Fibroblast of skin of left biceps (primary cell): ENCODE data around the gene CDH16.
A peak's percentile ranks its signal among the peaks of the same experiment; 100 is the strongest.

Experiments used
- DNase-seq, 2 experiments: peaks; one replicate each; pipeline ENCODE4 v3.0.0-alpha.2; 2013; ENCODE audit warnings: low read depth in 2 of 2

CDH16 gene

DNA sequence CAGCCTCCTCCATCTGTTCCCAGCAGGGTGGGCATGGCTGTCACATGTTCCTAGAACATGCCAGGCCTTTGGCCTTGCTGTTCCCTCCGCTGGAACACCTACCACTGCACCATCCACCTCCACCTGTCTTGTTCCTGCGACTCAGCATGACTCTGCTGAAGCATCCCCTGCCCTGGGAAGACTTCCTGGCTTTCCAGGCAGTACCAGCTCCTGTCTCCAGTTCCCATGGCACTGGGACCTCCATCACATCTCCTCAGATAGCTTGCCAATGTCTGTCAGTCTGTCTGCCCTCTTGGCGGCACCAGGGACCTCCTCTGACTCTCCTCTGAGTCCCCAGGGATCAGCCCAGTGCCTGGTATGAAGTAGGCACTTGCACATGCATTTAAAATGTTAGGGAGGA lies 22.7 kb downstream of the CDH16 start:
- no peak for DNase-seq

DNA sequence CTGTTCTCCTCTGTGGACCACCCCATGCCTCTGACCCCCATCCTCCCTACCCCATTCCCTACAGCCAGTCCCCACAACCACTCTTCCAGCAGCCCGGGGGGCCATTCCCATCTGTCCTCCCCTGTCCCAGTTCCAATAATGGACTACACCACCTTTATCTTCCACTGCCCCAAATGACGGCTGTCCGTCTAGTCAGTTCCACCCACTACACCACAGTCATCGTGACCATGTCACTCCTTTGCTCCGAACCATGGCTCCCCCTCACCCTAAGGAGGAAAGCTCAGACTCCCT lies 23.1 kb downstream of the CDH16 start:
- DNase-seq: no peak

DNA sequence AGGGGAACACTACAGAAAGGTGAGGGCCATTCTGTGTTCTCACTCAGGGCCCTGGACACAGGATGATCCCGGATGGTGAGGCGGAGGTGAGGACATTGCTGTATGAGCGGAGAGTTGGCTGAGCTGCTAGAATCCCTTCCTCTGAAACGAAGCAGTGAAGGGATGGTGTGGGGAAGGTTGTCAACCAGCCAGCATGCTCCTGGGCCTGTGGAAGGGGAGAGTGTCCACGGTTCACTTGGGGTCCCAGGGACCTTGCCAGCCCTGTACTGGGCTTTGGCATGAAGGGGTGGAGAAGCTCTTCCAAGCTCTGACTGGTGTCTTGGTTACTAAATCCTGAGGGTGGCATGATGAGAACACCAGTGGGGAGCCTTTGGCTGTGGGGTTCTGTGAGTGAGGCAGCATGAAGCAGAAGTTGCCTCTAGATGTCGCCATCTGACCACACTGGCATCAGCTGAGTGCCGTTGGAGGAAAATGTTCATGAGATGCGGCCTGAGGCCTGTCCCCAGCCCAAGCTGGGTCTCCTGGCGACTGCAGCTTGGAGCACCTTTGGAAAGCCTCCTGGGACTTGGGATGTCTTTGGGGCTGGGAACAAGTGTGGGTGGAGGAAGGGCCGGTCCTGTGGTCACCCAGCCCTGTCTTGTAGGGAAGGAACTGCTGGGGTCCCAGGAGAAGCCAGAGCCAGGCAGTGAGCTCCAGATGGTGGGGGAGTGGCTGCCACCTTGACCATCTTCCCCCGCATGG lies 23.6 kb downstream of the CDH16 start:
- DNase-seq: no peak

DNA sequence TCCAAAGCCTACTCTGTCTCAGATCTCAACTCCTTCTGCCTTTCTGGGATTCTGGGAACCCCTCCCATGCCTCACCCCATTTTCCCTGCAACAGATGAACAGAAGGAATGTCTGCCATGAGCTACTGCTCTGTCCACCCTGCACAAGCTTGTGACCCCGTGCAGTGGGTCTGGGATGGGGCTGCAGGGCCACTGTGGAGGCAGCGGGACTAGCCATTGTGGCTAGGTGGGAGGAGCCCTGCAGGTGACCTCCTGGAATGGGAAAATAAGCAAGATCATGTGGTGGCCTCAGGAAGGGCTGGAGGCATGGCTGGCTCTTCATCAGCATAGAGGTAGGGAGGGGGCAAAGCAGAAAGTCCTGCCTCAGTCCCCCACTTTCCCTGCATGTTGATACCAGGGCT lies 24.6 kb downstream of the CDH16 start:
- DNase-seq: no peak

DNA sequence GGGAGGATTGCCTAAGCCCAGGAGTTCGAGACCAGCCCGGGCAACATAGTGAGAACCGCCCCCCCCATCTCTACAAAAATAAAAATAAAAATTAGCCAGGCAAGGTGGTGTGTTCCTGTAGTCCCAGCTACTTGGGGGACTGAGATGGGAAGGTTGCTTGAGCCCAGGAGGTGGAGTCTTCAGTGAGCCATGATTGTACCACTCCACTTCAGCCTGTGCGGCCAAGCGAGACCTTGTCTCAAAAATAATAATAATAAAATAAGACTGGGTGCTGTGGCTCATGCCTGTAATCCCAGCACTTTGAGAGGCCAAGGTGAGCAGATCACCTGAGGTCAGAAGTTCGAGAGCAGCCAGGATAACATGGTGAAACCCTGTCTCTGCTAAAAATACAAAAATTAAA lies 26.9 kb downstream of the CDH16 start:
- DNase-seq: no peak

DNA sequence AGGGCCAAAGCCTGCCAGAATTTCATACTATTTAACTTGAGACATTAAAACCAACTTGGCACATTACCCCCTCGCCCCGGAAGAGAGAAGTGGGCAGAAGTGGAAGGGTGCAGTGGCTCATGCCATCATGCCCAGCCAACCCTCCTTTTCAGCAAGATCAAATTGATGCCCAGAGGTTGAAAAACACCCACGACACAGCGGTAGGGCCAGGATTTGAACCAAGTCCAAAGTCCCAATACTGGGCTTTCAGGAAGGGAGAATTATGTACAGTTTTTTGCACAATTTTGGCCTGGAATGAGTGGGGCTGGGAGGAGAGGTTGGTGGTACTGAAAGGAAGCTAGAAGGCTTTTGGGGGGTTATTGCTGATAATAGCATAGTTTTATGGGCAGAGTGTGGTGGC lies 27.3 kb downstream of the CDH16 start:
- DNase-seq: no peak

DNA sequence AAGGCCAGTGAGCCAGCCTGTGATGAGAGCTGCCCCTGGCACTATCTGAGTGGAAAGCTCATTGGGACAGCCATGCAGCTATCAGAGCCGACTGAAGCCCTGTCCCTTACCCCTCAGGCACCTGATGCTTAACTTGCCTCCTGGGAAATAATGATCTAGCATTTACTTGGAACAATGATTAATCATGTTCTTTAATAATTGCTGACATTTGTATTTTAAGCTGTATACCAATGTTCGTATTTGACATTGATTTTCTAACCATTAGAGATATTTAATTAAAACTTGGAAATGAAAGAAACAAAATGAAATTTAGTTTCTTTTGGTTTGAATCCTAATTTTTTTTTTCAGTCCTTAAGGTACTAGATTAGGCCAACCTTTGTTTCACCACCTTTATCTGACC lies 27.9 kb downstream of the CDH16 start:
- no peak for DNase-seq

DNA sequence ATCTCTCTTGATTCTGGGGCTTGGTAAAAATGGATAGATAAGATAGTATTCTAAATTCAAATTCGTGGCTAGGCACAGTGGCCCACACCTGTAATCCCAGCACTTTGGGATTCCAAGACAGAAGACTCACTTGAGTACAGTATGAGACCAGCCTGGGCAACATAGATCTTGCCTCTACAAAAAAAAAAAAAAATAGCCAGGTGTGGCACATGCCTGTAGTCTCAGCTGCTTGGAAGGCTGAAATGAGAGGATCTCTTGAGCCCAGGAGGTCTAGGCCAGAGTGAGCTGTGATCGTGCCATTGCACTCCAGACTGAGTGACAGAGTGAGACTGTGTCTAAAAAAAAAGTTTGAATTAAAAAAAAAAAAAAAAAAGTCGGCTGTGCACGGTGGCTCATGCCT lies 29.1 kb downstream of the CDH16 start:
- no peak for DNase-seq

DNA sequence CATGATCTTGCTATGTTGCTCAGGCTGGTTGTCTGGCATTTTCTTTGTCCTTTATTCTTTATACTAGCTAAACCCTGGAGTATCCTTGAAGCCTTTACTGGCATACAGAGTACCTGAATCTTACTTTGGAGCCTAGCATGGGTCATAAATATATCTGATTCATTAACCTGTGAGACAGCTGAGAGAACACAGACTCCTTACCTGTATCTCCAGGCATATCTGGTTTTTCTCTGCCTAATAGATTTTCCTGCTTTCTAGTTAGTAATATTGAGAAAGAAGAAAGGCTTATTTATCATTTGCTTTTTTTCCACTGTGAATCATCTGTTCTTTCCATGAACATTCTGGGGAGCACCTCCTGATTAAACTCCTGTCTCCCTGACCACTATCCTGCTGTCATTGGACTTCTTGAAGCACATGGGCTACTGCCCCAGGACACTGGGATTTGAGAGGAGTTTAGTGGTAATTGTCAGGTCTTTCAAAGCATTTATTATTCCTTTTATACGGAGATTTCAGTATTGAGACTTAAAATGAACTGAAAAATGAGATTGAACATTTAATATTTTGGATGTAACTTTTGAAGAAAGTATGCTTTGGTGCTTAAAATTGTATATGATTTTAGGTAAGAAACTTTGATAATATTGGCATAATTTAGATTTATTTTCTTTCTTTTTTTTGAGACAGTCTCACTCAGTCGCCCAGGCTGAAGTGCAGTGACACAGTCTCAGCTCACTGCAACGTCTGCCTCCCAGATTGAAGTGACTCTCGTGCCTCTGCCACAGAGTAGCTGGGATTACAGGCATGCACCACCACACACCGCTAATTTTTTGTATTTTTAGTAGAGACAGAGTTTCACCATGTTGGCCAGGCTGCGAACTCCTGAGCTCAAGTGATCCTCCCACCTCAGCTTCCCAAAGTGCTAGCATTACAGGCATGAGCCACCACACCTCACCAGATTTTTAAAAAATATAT lies 29.8 kb downstream of the CDH16 start:
- DNase-seq: no peak

DNA sequence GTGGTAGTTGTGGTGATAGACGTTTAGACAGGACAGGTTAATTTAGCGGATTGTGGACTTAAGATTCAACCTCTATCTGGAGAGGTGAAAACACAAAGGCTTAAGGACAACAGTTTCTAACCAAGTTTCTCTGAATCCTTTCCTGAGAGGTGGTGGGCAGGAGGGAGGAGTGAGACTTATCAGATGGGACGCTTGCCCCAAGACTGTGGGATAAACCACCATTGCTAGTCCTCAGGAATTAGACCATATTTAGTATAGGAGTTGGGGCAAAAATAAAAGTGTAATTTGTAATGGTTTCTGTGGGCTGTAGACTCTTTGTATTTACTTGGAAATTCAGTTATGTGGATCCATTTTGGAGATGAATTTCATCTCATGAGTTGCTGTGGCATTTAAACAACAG lies 31.8 kb downstream of the CDH16 start:
- DNase-seq: no peak

DNA sequence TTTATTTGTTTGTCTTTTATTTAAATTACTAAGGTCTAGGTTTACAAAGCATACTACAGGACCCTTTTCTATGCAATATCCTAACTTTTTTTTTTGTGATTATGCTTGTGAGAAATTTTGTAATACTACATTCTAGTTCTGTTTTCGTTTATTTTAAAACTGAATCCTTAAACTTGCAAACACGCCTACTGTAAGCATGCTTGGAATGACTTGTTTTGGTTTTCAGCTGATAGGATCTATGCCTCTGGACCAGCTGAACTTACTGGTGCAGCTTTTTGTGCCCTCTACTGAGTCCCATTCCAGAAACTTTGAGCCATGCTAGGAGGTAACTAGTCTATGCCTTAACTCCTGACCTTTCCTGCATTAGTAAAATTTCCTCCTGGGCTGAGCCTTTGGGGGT lies 32.4 kb downstream of the CDH16 start:
- DNase-seq: no peak

DNA sequence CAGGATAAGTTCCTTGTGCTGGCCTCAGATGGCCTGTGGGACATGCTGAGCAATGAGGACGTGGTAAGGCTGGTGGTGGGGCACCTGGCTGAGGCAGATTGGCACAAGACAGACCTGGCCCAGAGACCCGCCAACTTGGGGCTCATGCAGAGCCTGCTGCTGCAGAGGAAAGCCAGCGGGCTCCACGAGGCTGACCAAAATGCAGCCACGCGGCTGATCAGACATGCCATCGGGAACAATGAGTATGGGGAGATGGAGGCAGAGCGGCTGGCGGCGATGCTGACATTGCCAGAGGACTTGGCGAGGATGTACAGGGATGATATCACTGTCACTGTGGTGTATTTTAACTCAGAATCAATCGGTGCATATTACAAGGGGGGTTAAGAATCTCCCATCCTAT lies 33.2 kb downstream of the CDH16 start:
- no peak for DNase-seq

DNA sequence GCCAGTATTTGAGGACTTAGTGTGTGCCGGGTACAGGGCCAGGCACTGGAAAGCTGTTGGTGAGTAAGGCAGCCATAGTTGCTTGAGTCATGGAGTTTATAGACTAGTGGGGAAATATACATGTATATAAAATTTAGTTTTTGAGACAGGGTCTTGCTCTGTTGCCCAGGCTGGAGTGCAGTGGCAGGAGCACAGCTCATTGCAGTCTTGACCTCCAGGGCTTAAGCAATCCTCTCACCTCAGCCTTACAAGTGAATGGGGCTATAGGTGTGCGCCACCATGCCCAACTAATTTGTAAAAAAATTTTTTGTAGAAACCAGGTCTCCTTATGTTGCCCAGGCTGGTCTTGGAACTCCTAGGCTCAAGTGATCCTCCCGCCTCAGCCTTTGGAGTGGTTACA lies 36.0 kb downstream of the CDH16 start:
- DNase-seq: no peak

DNA sequence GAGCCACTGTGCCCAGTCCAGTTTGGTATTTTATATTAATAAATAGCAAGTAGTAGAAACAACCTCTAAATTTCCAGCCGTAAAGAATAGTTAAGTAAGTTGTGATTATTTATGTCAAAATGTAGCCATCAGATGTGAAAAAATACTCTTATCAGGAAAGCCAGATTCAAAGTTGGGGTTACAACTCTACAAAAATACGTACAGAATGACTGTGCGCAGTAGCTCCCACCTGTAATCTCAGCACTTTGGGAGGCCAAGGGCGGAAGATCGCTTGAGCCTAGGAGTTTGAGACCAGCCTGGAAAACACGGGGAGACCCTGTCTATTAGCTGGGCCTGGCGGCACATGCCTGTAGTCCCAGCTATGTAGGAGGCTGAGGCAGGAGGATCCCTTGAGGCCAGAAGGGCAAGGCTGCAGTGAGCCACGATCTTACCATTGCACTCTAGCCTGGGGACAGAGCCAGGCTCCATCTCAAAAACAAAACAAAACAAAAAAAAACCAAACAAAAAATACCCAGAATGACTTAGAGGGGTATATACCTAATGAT lies 36.6 kb downstream of the CDH16 start:
- no peak for DNase-seq

DNA sequence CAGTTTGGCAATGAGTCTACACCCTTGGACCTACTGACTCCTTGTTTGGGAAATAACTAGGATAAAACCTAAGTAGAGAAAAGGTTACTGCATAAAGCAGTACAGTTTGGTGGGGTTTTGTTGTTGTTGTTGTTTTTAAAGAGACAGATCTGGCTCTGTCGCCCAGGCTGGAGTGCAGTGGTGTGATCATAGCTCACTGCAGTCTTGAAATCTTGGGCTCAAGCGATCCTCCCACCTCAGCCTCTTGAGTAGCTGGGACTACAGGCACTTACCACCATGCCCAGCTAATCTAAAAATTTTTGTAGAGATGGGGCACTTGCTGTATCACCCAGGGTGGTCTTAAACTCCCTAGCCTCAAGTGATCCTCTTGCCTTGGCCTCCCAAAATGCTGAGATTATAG lies 37.1 kb downstream of the CDH16 start:
- DNase-seq: no peak

DNA sequence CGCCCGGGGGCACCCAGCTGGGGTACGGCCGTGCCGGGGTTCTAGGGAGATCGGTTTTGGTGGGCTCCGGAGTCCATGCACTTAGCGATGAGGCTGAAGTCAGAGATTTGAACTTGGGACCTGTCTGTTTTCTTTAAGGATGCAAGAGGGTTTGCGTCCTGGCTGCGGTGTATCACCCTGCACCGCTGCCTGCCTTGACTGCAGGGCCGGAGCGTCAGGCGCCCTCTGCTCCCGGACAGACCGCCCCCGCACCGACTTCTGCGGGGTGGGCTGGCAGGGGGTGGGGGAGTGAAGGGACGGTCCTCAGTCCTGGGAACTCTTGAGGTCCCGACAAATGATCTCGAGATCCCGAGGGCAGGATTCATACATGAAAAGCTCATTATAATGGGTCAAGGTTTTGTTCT lies 37.7 kb downstream of the CDH16 start:
- DNase-seq: no peak

DNA sequence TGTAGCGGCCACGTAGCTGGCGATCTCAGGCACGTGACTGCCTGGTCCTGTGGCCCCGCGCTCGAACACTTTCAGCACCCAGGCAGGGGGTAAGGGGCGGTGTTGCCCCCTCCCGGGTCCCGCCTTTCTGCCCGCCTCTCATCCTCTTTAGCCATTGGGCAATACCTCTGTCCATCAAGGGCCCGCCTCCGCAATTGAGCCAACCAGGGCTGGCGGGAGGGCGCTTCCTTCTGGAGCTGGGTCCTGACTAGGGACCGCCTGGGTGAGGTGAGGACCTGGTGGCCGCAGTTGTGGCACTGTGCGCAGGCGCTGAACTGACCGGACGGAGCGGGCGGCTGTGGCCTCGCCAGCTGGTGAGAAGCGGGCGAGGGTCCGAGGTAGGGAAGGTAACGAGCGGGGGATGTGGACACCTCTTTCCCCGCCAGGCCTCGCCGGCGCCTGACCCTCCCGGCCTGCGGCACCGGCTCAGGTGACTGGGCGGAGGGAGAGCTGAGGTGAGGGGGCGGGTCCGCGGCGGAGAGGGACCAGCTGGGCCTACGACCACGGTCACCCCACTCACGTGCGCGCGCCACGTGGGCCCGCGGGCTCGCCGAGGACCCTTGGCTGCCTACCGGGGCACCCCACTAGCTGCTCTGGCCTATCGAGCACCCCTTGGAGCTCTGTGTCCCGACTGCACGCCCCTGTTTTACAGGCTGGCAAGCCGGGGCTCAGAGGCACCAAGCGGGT lies 38.2 kb downstream of the CDH16 start, which contains the start of gene PDP2:
Gene PDP2 (plus strand): TSS at position 228 of the 726 bp plus-strand sequence. CDS start 3,770 bp downstream, outside the sequence.
- DNase-seq: peak; percentile 90

DNA sequence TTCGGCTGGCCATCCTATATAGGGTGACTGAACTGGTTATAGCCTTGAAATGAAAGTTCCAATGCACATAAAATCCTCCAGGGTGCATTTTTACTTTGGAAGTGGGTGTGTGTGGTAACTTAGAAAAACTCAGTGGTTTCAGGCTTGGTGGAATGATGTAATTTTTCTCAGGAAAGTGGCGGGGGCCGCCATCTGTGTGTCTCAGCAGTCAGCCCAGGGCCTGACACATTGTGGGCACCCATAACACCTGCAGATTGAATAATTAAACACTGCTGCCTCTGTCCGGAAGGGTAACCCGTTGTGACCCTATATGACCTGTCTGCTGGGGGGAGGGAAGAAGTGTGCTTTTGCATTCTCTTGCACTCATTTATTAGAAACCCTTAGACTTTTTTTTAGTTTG lies 40.6 kb downstream of the CDH16 start:
- DNase-seq: no peak

DNA sequence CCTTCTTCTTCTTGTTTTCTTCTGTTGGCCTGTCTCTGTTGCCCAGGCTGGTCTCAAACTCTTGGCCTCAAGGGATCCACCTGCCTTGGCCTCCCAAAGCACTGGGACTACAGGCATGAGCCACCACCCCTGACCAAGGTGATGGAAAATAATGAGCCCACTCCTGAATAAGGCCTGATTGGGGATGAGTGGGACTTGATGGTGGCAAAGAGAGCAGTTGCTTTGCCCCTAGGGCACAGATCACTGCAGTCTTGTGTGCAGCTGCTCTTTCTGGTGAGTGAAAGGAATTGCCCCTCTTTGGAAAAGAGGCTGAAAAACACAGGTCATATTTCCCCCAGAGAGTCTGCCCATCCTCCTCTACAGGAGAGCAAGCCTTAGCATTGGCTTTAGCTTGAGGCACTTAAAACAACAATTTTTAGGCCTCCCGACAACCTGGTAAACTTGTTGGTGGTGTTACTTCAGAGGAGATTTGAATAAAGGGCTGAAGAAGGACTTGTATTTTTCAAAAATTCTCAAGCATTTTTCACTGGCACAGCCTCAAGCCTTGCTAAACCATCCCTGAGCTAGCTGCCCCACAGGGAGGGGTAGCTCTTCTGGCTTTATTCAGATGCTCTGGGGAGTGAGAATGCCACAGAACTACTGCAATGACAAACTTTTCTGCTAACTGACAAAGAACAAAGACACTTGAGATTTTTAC lies 44.5 kb downstream of the CDH16 start:
- no peak for DNase-seq

DNA sequence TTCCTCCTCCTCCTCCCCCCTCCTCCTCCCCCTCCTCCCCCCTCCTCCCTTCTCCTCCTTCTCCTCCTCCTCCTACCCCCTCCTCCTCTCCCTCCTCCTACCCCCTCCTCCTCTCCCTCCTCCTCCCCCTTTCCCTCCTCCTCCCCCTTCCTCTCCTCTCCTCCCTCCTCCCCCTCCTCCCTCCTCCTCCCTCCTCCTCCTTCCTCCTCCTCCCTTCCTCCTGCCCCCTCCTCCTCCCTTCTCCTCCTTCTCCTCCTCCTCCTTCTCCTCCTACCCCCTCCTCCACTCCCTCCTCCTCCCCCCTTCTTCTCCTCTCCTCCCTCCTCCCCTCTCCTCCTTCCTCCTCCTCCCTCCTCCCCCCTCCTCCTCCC lies 45.0 kb downstream of the CDH16 start:
- DNase-seq: no peak

DNA sequence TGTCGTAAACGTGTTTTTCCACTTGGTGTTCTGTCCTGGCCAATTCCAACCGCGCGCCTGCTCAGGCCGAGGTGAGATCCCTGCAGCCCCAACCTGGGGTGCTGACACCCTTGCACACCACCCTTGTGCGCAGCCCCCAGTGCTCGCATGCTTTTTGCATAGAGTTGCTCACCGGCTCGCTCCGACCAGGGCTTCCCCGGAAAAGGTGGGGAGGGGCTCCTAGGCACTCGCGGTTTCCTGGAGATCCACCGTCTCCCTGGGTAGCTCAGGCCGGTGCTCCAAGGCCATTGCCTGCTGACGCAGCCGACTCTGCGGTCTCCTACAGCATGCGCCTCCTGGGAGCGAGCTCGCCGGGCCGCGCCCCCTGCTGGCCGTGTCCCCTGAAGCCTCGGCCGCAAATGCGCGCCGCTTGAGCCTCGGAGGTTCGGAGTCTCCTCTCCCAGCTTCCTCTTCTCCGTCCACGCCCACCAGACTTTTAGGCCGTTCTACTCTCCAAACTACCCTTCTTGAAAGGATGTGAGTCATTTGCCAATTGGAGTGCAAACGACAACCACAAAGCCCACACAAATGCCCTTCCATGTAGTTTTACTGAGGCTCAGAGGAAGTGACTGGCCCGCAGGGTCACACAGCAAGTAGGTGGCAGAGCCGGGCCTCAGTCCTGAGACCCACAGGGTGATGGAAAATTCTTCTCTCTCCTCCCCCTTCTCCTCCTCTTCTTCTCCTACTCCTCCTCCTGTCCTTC lies 45.6 kb downstream of the CDH16 start:
- peak; percentile 96 for DNase-seq
